GM19452 (cell line): ENCODE data around the gene MBLAC1.
"Not testable (repeated sequence)": the region's sequence is repeated elsewhere in the genome, so short reads cannot be mapped to it uniquely, and the experiment has no call there.

Source experiments
- ATAC-seq: cut with Tn5 transposase; IDR thresholded peaks from one replicate; pipeline ENCODE4 v1.9.1; 2021; ENCODE audit not compliant: unreplicated experiment

The MBLAC1 gene

GRCh38 chr7:100120733-100121036 is 6.1 kb upstream of the MBLAC1 start:
- ATAC-seq: no peak

- ATAC-seq: no peak
Observed at GRCh38 chr7:100122067-100122466, 4.7 kb upstream of the MBLAC1 start.

GRCh38 chr7:100122568-100122967 is 4.2 kb upstream of the MBLAC1 start:
- ATAC-seq: no peak

- ATAC-seq: no peak
Observed at GRCh38 chr7:100124301-100125230, 2.2 kb upstream of the MBLAC1 start.

- ATAC-seq: peak; percentile 26
Observed at GRCh38 chr7:100126239-100126930, 382 bp upstream of the MBLAC1 start.

GRCh38 chr7:100127866-100128636 is 1.3 kb downstream of the MBLAC1 start:
- no peak for ATAC-seq

GRCh38 chr7:100128637-100128963 is 1.8 kb downstream of the MBLAC1 start:
- no peak for ATAC-seq

GRCh38 chr7:100130220-100130607 is 3.4 kb downstream of the MBLAC1 start:
- ATAC-seq: not testable (repeated sequence)

GRCh38 chr7:100130608-100131453 is 4.1 kb downstream of the MBLAC1 start:
- ATAC-seq: no peak

GRCh38 chr7:100132126-100132525 is 5.4 kb downstream of the MBLAC1 start:
- no peak for ATAC-seq

- ATAC-seq: no peak
Observed at GRCh38 chr7:100132697-100133151, 6.0 kb downstream of the MBLAC1 start.

GRCh38 chr7:100137851-100138760 is 11.3 kb downstream of the MBLAC1 start:
- no peak for ATAC-seq

- ATAC-seq: no peak
Observed at GRCh38 chr7:100141555-100141949, 14.8 kb downstream of the MBLAC1 start.

- no peak for ATAC-seq
Observed at GRCh38 chr7:100142461-100142860, 15.7 kb downstream of the MBLAC1 start.

GRCh38 chr7:100146350-100146749 is 19.6 kb downstream of the MBLAC1 start:
- not testable (repeated sequence) for ATAC-seq

- no peak for ATAC-seq
Observed at GRCh38 chr7:100147278-100147677, 20.5 kb downstream of the MBLAC1 start.

GRCh38 chr7:100148225-100148558 is 21.4 kb downstream of the MBLAC1 start:
- ATAC-seq: no peak

- ATAC-seq: peak; percentile 97
Observed at GRCh38 chr7:100148559-100149328, 22.0 kb downstream of the MBLAC1 start, which contains the start of gene LAMTOR4. TSS of gene LAMTOR4 (plus strand) at chr7:100148918. CDS start at chr7:100148973, 55 bp downstream.

- no peak for ATAC-seq
Observed at GRCh38 chr7:100152404-100152803, 25.6 kb downstream of the MBLAC1 start.
